Thyroid gland (tissue), 4 donors: ENCODE measurements around the gene MTUS2.

Experiments used
- CTCF ChIP-seq, 6 experiments: fragments of 200-600 bp in 3 of 6; fragments of 450-650 bp in 3 of 6; sonication (generic) in 3 of 6; IDR thresholded peaks; one replicate each; pipeline ENCODE4 v1.5.1; 2016 to 2019; ENCODE audit warnings: antibody characterized with exemption in 6 of 6, mild to moderate bottlenecking in 2 of 6, inconsistent platforms in 1 of 6, moderate library complexity in 1 of 6
- POLR2A ChIP-seq, 2 donors: fragments of 450-650 bp; IDR thresholded peaks; one replicate each; pipeline ENCODE4 v1.6.1; 2017; ENCODE audit warnings: antibody characterized with exemption in 2 of 2, mild to moderate bottlenecking in 2 of 2, moderate library complexity in 1 of 2

DNA sequence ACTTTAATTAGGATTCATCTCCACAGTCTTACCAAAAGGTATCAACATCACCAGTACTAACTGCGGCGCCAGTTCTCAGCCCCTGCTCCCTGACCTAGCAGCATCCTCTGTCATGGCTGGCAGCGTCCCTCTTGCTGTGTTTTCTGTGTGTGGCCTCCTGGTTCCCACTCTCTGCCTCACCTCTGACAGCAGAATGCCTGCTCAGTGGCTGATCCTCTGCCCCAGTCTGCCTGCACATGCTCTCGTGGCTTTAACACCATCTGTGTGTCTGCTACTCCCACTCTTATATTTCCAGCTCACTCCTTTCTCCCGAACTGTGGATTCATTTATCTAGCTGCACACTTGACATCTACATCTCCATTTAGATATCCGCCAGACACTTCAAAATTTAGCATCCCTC lies 341.5 kb downstream of the MTUS2 start:
- TF ChIP-seq POLR2A (IDR thresholded peaks at IDR 0.05) (no peak), CTCF (IDR thresholded peaks at IDR 0.05) (no peak)
